GM12892 (cell line): ENCODE measurements around the gene FBXW12.

ENCODE experiments used
- DNase-seq: peaks from one replicate; pipeline ENCODE4 v3.0.0; 2011; ENCODE audit not compliant: insufficient read length
- FAIRE-seq: peaks from 2 replicates; lab custom pipeline; 2011; peaks lifted over from hg19 to GRCh38; lab: Jason Lieb, UNC
- POLR2A ChIP-seq: IDR thresholded peaks from 2 replicates; pipeline ENCODE4 v1.6.1; 2011; ENCODE audit warnings: low read depth, low read length, control low read depth
- POLR2AphosphoS5 ChIP-seq: IDR thresholded peaks from 2 replicates; pipeline ENCODE4 v1.6.1; 2011; ENCODE audit warnings: low read depth, low read length, control low read depth
- TAF1 ChIP-seq: IDR thresholded peaks from 2 replicates; pipeline ENCODE4 v1.6.1; 2011; ENCODE audit warnings: low read depth, mild to moderate bottlenecking, control low read depth, low read length, borderline replicate concordance

Gene FBXW12

GRCh38 chr3:48352546-48352945 lies 19.5 kb upstream of the FBXW12 start:
- TF ChIP-seq POLR2A: no peak
- TF ChIP-seq TAF1: no peak
- no peak for TF ChIP-seq POLR2AphosphoS5
- no peak for DNase-seq
- no peak for FAIRE-seq

GRCh38 chr3:48353987-48354386 lies 18.0 kb upstream of the FBXW12 start:
- DNase-seq: no peak
- no peak for FAIRE-seq
- TF ChIP-seq TAF1 (no peak), POLR2AphosphoS5 (no peak), POLR2A (no peak)

- DNase-seq: no peak
- FAIRE-seq: no peak
- TF ChIP-seq POLR2A (no peak), TAF1 (no peak), POLR2AphosphoS5 (no peak)
Observed at GRCh38 chr3:48356419-48356818, 15.6 kb upstream of the FBXW12 start.

GRCh38 chr3:48361928-48362327 lies 10.1 kb upstream of the FBXW12 start:
- TF ChIP-seq POLR2AphosphoS5 (no peak), POLR2A (no peak), TAF1 (no peak)
- no peak for DNase-seq
- FAIRE-seq: no peak

GRCh38 chr3:48364840-48365239 lies 7.2 kb upstream of the FBXW12 start:
- TF ChIP-seq POLR2AphosphoS5 (no peak), TAF1 (no peak), POLR2A (no peak)
- FAIRE-seq (no peak), DNase-seq (no peak)

- DNase-seq: no peak
- FAIRE-seq: no peak
- TF ChIP-seq TAF1 (no peak), POLR2AphosphoS5 (no peak), POLR2A (no peak)
Observed at GRCh38 chr3:48367201-48367600, 4.8 kb upstream of the FBXW12 start.

- DNase-seq: no peak
- no peak for FAIRE-seq
- TF ChIP-seq POLR2AphosphoS5 (no peak), POLR2A (no peak), TAF1 (no peak)
Observed at GRCh38 chr3:48369693-48370332, 2.2 kb upstream of the FBXW12 start.

- TF ChIP-seq POLR2AphosphoS5: no peak
- no peak for TF ChIP-seq POLR2A
- DNase-seq (no peak), FAIRE-seq (no peak)
Observed at GRCh38 chr3:48370333-48370713, 1.7 kb upstream of the FBXW12 start.

GRCh38 chr3:48372377-48372770 lies 355 bp downstream of the FBXW12 start:
- no peak for TF ChIP-seq POLR2AphosphoS5
- TF ChIP-seq TAF1: no peak
- TF ChIP-seq POLR2A: no peak
- no peak for DNase-seq
- FAIRE-seq: no peak

GRCh38 chr3:48372862-48373435 lies 930 bp downstream of the FBXW12 start:
- no peak for FAIRE-seq
- TF ChIP-seq POLR2AphosphoS5 (no peak), POLR2A (no peak), TAF1 (no peak)
- DNase-seq: no peak

- no peak for FAIRE-seq
- TF ChIP-seq POLR2AphosphoS5: no peak
- TF ChIP-seq POLR2A: no peak
- no peak for TF ChIP-seq TAF1
Observed at GRCh38 chr3:48387634-48388033, 15.6 kb downstream of the FBXW12 start.

GRCh38 chr3:48388966-48389365 lies 16.9 kb downstream of the FBXW12 start:
- no peak for TF ChIP-seq TAF1
- no peak for TF ChIP-seq POLR2AphosphoS5
- TF ChIP-seq POLR2A: no peak
- FAIRE-seq: no peak
- DNase-seq: no peak

More at GRCh38 chr3:48387634-48388033, 15.6 kb downstream of the FBXW12 start:
- no peak for DNase-seq
